Measurements from ENCODE around the gene ATP11C.

GRCh38 chrX:139834879-139835278 is 98.0 kb downstream of the ATP11C start:
- TF ChIP-seq CTCF (IDR thresholded peaks at IDR 0.05) (no peak), POLR2A (IDR thresholded peaks at IDR 0.05) (no peak)

Measured in adrenal gland (tissue), 5 donors.